Testis (tissue), 3 donors: ENCODE measurements around the gene ABLIM3. TPM values are rescaled to one million over a fixed set of nuclear protein-coding genes. Genes with fewer than 3 reads are reported as not detected.

Experiments
- DNase-seq: peaks from one replicate; pipeline ENCODE4 v3.0.0-alpha.2; 2019
- H3K27ac ChIP-seq, 2 donors: fragments of 200-600 bp; sonication (generic); one replicate each; pipeline ENCODE4 v1.5.1; 2019
- H3K27me3 ChIP-seq: fragments of 200-600 bp; sonication (generic); one replicate; pipeline ENCODE4 v1.5.1; 2019
- H3K36me3 ChIP-seq: fragments of 200-600 bp; sonication (generic); one replicate; pipeline ENCODE4 v1.5.1; 2017; ENCODE audit warnings: low read depth; ENCODE audit errors: missing control alignments
- H3K4me1 ChIP-seq: fragments of 200-600 bp; sonication (generic); one replicate; pipeline ENCODE4 v1.5.1; 2019
- H3K4me3 ChIP-seq, 2 donors: fragments of 200-600 bp; sonication (generic); one replicate each; pipeline ENCODE4 v1.5.1; 2017 to 2019
- H3K9me3 ChIP-seq: fragments of 200-600 bp; sonication (generic); one replicate; pipeline ENCODE4 v1.5.1; 2017
- CTCF ChIP-seq, 3 experiments: fragments of 450-650 bp in 2 of 3; fragments of 200-600 bp in 1 of 3; sonication (generic) in 1 of 3; IDR thresholded peaks; one replicate each; pipeline ENCODE4 v1.5.1; 2016 to 2019; ENCODE audit warnings: antibody characterized with exemption in 3 of 3, mild to moderate bottlenecking in 2 of 3, moderate library complexity in 1 of 3
- POLR2A ChIP-seq: fragments of 450-650 bp; IDR thresholded peaks from one replicate; pipeline ENCODE4 v1.6.1; 2017; ENCODE audit warnings: antibody characterized with exemption, mild to moderate bottlenecking, moderate library complexity
- WGBS, 2 donors: methylation state at CpG; one replicate each; pipeline ENCODE4 v1.1.5; 2018; 5-methylcytosine and 5-hydroxymethylcytosine counted together
- intact Hi-C: fragments of 100-400 bp; cut with DNase I; formaldehyde crosslinking; loops from one replicate; pipeline ENCODE4 v1.15.1; 2023; ENCODE audit warnings: low total_unique reads
- polyA plus RNA-seq: library from polyadenylated mRNA; stranded (reverse); fragments of 350-450 nt; fragmentation: Illumina TruSeq; extraction: RNeasy Lipid Tissue Mini Kit (QIAGEN cat#74804); gene quantifications from one replicate; pipeline ENCODE4 v1.2.3, GENCODE V29; 2014; ENCODE audit warnings: low read depth, low replicate concordance; ENCODE audit not compliant: insufficient read depth
- total RNA-seq, 2 donors: library from RNA; depleted of rRNA; stranded (reverse); fragments of >200 nt; gene quantifications; one replicate each; pipeline ENCODE4 v1.2.3, GENCODE V29; 2016

Gene ABLIM3
- total and polyA plus RNA-seq, 3 donors from 2014 or later: 5.6 to 8.9 (median 7.6) TPM

GRCh38 chr5:149160291-149160787 is 19.0 kb downstream of the ABLIM3 start:
- 87 to 90% methylated on average over 3 of the region's 3 CpGs for WGBS, 2 donors
- intact Hi-C loops: no loop called here
- no peak overlapping the region for H3K27ac ChIP-seq
- H3K27me3 ChIP-seq: no peaks in the 10 kb centered on the region
- no peak for DNase-seq
- H3K4me3 ChIP-seq: no peak overlapping the region
- H3K36me3 ChIP-seq: no peaks in the 10 kb centered on the region
- TF ChIP-seq POLR2A (no peak), CTCF (IDR thresholded peaks at IDR 0.05) (no peak)
- no peaks in the 10 kb centered on the region for H3K4me1 ChIP-seq
- H3K9me3 ChIP-seq: no peaks in the 10 kb centered on the region

- WGBS, 2 donors: 86 to 89% methylated on average over 9 of the region's 9 CpGs
- no peak overlapping the region for H3K27ac ChIP-seq
- intact Hi-C loops: no loop called here
Observed at GRCh38 chr5:149161026-149161687, 19.9 kb downstream of the ABLIM3 start.

GRCh38 chr5:149161850-149162249 is 20.6 kb downstream of the ABLIM3 start:
- TF ChIP-seq CTCF (IDR thresholded peaks at IDR 0.05): no peak
- TF ChIP-seq POLR2A: no peak
- WGBS, 2 donors: 93 to 96% methylated on average over 5 of the region's 5 CpGs
- Histone ChIP-seq H3K27me3 (no peaks in the 10 kb centered on the region), H3K4me3 (no peak overlapping the region), H3K9me3 (no peaks in the 10 kb centered on the region), H3K27ac (no peak overlapping the region), H3K4me1 (no peaks in the 10 kb centered on the region), H3K36me3 (no peaks in the 10 kb centered on the region)
- intact Hi-C loops: no loop called here
- no peak for DNase-seq

More at GRCh38 chr5:149161026-149161687, 19.9 kb downstream of the ABLIM3 start:
- Histone ChIP-seq H3K27me3 (no peaks in the 10 kb centered on the region), H3K4me1 (no peaks in the 10 kb centered on the region), H3K36me3 (no peaks in the 10 kb centered on the region), H3K9me3 (no peaks in the 10 kb centered on the region), H3K4me3 (no peak overlapping the region)
- TF ChIP-seq POLR2A (no peak), CTCF (IDR thresholded peaks at IDR 0.05) (no peak)
- DNase-seq: no peak

GRCh38 chr5:149162401-149163084 is 21.2 kb downstream of the ABLIM3 start:
- Histone ChIP-seq H3K36me3 (no peaks in the 10 kb centered on the region), H3K4me3 (no peak overlapping the region), H3K27me3 (no peaks in the 10 kb centered on the region), H3K27ac (no peak overlapping the region), H3K4me1 (no peaks in the 10 kb centered on the region), H3K9me3 (no peaks in the 10 kb centered on the region)
- 82% methylated on average over 9 of the region's 9 CpGs for WGBS, 2 donors
- DNase-seq: no peak
- intact Hi-C loops: no loop called here
- TF ChIP-seq POLR2A: no peak
- no peak for TF ChIP-seq CTCF (IDR thresholded peaks at IDR 0.05)
